Fibroblast of skin of right biceps (primary cell): Measurements from ENCODE around the gene MRPL30.
"Not testable (repeated sequence)": the region's sequence is repeated elsewhere in the genome, so short reads cannot be mapped to it uniquely, and the experiment has no call there.

Experiments used
- DNase-seq: peaks from one replicate; pipeline ENCODE4 v3.0.0-alpha.2; 2013

MRPL30 gene

GRCh38 chr2:99187011-99187410 is 6.0 kb downstream of the MRPL30 start:
- no peak for DNase-seq

GRCh38 chr2:99188357-99188756 is 7.4 kb downstream of the MRPL30 start:
- no peak for DNase-seq

GRCh38 chr2:99190548-99190947 is 9.6 kb downstream of the MRPL30 start:
- no peak for DNase-seq

GRCh38 chr2:99192364-99192763 is 11.4 kb downstream of the MRPL30 start:
- DNase-seq: not testable (repeated sequence)

GRCh38 chr2:99198103-99198841 is 17.3 kb downstream of the MRPL30 start:
- DNase-seq: no peak

- no peak for DNase-seq
These were observed 19.3 kb downstream of the MRPL30 start for GRCh38 chr2:99200076-99200800.

- no peak for DNase-seq
These were observed 21.1 kb downstream of the MRPL30 start for GRCh38 chr2:99201959-99202678.

GRCh38 chr2:99205491-99205890 is 24.5 kb downstream of the MRPL30 start:
- DNase-seq: no peak

- no peak for DNase-seq
These were observed 35.1 kb downstream of the MRPL30 start for GRCh38 chr2:99216096-99216495.

- DNase-seq: no peak
These were observed 37.0 kb downstream of the MRPL30 start for GRCh38 chr2:99217929-99218501.

- DNase-seq: not testable (repeated sequence)
These were observed 52.2 kb downstream of the MRPL30 start for GRCh38 chr2:99233177-99233576.

- no peak for DNase-seq
These were observed 57.6 kb downstream of the MRPL30 start for GRCh38 chr2:99238599-99238998.

GRCh38 chr2:99240431-99240830 is 59.4 kb downstream of the MRPL30 start:
- DNase-seq: no peak

- DNase-seq: no peak
These were observed 61.2 kb downstream of the MRPL30 start for GRCh38 chr2:99242151-99242550.
